ENCODE data around the gene DOCK8. TPM values are rescaled to one million over a fixed set of nuclear protein-coding genes. Genes with fewer than 3 reads are reported as not detected.

DOCK8 gene
- polyA plus RNA-seq, 2 of the 4 experiments (the other 2 are of a cell fraction): 0.27 to 0.68 TPM

DNA sequence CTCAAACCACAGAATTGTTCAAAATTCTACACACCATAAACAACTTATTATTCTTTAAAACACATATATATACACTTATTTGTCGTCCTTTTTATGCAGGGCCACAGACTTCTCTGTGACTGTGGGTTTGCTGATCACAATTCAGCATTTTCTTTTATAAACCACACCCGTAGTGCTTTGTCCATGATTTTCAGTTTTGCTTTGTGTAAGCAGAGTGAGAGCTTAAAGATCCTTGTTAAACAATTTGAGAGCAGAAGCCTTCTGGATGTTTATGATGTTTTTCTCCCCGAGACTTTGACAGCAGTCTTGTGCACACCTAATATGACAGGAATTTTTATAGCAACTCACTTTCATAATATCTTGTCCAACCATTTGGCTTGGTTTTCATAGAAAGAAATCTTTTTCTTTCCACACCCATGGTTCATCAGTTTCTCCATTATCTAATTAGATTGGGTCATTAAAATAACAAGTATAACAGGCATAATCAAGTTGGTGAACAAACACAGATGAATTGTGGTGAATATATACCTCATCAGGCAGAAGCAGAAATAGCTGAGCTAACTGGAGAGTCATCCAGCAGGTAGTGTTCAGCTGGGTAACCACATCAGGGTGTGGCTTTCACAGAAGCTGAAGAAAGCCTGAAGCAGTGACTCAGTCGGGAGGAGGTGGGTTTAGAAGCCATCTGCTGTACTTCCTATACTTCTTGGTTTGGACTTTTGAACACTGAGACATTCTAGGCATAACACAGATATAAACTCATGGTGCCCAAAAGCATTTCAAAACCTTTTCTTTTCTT is 232.8 kb downstream of the DOCK8 start:
- H3K9me3 ChIP-seq: no peaks in the 10 kb centered on the region
- ChIA-PET CTCF (interaction anchor here (1.2 to 1.6 kb wide), 2 partner anchors 10 to 35 kb away, joined by 4 to 7 read pairs; no protein-coding TSS in a partner anchor), POLR2A (no interaction called here)
- WGBS (ENCODE audit: missing lambda C conversion rate): 37% methylated on average over 4 of the region's 4 CpGs
- ATAC-seq (peak; percentile 92 to 93), DNase-seq (ENCODE audit: low read depth in 1 of 2, low spot score in 1 of 2) (peak; percentile 55 to 75), FAIRE-seq (no peak)
- peak overlapping the region; percentile 46 to 64; a peak in 5 of 6 replicates for H3K27ac ChIP-seq
- peaks cover 32% of the 10 kb centered on the region; the same call in 2 of the 3 replicates for H3K4me1 ChIP-seq
- no peak overlapping the region for H3K4me3 ChIP-seq
- TF ChIP-seq RARB (CRISPR knock-in tag; IDR thresholded peaks at IDR 0.05): no peak
- TF ChIP-seq JUN (IDR thresholded peaks at IDR 0.05): no peak
- H3K4me2 ChIP-seq: peak overlapping the region; percentile 40

DNA sequence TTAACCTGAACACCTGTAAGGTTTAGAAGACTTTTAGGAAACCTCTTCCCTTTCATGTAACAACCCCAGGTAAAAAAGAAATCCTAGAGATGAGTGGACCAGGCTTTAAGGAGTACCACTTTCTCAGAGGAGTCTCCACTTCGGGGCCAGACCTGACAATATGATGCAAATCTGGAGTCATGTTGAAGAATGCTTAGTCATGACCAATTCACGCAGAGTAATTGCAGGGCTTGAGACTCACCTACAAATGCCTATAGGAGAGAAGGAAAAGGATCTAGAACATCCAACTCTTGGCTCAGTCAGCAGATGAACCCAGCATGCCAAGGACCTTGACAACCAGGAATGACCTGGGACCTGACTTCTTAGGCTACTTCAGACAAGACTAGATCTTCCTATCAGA is 235.4 kb downstream of the DOCK8 start:
- Histone ChIP-seq H3K27ac (peak overlapping the region; percentile 10 to 30; a peak in 3 of 6 replicates), H3K4me1 (peaks cover 25% of the 10 kb centered on the region; the same call in 2 of the 3 replicates), H3K9me3 (no peaks in the 10 kb centered on the region), H3K4me2 (no peak overlapping the region), H3K4me3 (no peak overlapping the region)
- CTCF ChIA-PET: no interaction called here
- no peak for ATAC-seq
- TF ChIP-seq NFE2L2 (conservative IDR thresholded peaks at IDR 0.05; ENCODE audit: low read length) (peak; percentile 25; the same call in 1 of the 2 replicates), MAFK (IDR thresholded peaks at IDR 0.05; ENCODE audit: partially characterized antibody) (peak; percentile 27), EHF (CRISPR knock-in tag; IDR thresholded peaks at IDR 0.05) (no peak)
- TF ChIP-seq, protein P1, sequence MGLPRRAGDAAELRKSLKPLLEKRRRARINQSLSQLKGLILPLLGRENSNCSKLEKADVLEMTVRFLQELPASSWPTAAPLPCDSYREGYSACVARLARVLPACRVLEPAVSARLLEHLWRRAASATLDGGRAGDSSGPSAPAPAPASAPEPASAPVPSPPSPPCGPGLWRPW (IDR thresholded peaks at IDR 0.05): no peak
- POLR2A ChIA-PET: no interaction called here
- WGBS (ENCODE audit: missing lambda C conversion rate): 30% methylated on average over 2 of the region's 2 CpGs
- no peak for FAIRE-seq
- DNase-seq (ENCODE audit: low read depth in 1 of 2, low spot score in 1 of 2): no peak

DNA sequence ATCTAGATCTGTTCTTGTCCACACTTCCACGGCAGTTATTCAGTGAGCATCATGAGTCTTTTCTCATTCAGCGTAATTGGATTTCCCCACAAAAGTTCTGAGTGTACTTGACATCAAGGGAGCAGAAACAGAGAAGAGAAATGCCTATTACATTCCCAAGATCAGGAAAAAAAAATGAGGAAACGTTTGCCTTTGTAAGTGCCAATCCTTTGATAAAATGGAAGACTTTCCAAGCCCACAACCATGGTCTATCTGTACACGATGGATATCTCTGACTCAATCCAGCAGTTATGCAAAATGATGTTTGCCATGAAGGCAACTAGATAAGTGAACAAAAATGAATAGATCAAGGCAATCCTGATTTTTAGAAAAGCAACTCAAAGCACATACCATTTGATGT is 235.9 kb downstream of the DOCK8 start:
- TF ChIP-seq, protein P2, sequence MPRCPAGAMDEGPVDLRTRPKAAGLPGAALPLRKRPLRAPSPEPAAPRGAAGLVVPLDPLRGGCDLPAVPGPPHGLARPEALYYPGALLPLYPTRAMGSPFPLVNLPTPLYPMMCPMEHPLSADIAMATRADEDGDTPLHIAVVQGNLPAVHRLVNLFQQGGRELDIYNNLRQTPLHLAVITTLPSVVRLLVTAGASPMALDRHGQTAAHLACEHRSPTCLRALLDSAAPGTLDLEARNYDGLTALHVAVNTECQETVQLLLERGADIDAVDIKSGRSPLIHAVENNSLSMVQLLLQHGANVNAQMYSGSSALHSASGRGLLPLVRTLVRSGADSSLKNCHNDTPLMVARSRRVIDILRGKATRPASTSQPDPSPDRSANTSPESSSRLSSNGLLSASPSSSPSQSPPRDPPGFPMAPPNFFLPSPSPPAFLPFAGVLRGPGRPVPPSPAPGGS (IDR thresholded peaks at IDR 0.05): no peak
- no peak for TF ChIP-seq CHD2 (IDR thresholded peaks at IDR 0.05; ENCODE audit: low read length, partially characterized antibody)
- TF ChIP-seq CBX2 (IDR thresholded peaks at IDR 0.05; ENCODE audit: borderline replicate concordance, low read depth): no peak
- no peak for TF ChIP-seq EHF (CRISPR knock-in tag; IDR thresholded peaks at IDR 0.05)
- TF ChIP-seq CEBPB (IDR thresholded peaks at IDR 0.05): no peak
- TF ChIP-seq SREBF2 (IDR thresholded peaks at IDR 0.05): no peak
- TF ChIP-seq JUNB (IDR thresholded peaks at IDR 0.05): no peak
- TF ChIP-seq, protein P1 (IDR thresholded peaks at IDR 0.05): no peak

DNA sequence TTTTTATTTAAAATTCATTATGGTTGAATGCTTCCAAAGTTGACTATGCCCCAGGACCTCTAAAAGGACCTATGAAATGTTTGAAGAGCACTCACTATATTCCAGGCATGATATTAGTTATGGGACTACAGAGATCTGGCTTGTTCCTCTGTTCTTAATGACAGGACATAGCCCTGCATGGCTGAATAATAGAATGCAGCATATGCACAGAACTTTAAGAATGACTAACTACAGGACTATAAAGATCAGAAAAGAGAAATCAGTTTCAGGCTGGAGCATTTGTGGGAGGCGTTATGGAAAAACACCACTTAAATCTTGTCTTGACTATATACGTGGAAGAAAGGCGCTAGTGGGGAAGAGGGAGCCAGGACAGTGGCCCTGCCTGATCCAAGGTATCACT is 239.2 kb downstream of the DOCK8 start:
- FAIRE-seq (no peak), ATAC-seq (no peak), DNase-seq (ENCODE audit: low read depth in 1 of 2, low spot score in 1 of 2) (no peak)
- H3K9me3 ChIP-seq: no peaks in the 10 kb centered on the region
- WGBS (ENCODE audit: missing lambda C conversion rate): 73% methylated on average over 3 of the region's 3 CpGs
- ChIA-PET POLR2A (no interaction called here), CTCF (no interaction called here)
- no peak overlapping the region for H3K4me3 ChIP-seq
- no peak overlapping the region for H3K4me2 ChIP-seq
- TF ChIP-seq, protein P3, sequence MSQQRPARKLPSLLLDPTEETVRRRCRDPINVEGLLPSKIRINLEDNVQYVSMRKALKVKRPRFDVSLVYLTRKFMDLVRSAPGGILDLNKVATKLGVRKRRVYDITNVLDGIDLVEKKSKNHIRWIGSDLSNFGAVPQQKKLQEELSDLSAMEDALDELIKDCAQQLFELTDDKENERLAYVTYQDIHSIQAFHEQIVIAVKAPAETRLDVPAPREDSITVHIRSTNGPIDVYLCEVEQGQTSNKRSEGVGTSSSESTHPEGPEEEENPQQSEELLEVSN (IDR thresholded peaks at IDR 0.05; ENCODE audit: borderline replicate concordance, low read depth): no peak
- TF ChIP-seq GATA3 (IDR thresholded peaks at IDR 0.05; ENCODE audit: borderline replicate concordance): no peak
- TF ChIP-seq EP300 (IDR thresholded peaks at IDR 0.05): no peak
- TF ChIP-seq POLR2AphosphoS2 (conservative IDR thresholded peaks at IDR 0.05; ENCODE audit: low read length): no peak
- no peak overlapping the region for H3K27ac ChIP-seq
- H3K4me1 ChIP-seq: peaks cover 7% of the 10 kb centered on the region; the same call in 2 of the 3 replicates

More for the DNA sequence above, 235.9 kb downstream of the DOCK8 start:
- POLR2A ChIA-PET: no interaction called here
- no peaks in the 10 kb centered on the region for H3K9me3 ChIP-seq
- no peak for DNase-seq (ENCODE audit: low read depth in 1 of 2, low spot score in 1 of 2)
- no peak overlapping the region for H3K4me3 ChIP-seq
- H3K4me2 ChIP-seq: no peak overlapping the region
- no peak for FAIRE-seq
- peak overlapping the region in 1 of 2 experiments; percentile 30; a peak in 1 of 6 replicates for H3K27ac ChIP-seq
- H3K4me1 ChIP-seq: peaks cover 22% of the 10 kb centered on the region; the same call in 2 of the 3 replicates
- ATAC-seq: no peak
- WGBS (ENCODE audit: missing lambda C conversion rate): 64% methylated on average over 4 of the region's 4 CpGs
- CTCF ChIA-PET: no interaction called here
